Measurements from ENCODE around the gene PPM1A.

Gene PPM1A

DNA sequence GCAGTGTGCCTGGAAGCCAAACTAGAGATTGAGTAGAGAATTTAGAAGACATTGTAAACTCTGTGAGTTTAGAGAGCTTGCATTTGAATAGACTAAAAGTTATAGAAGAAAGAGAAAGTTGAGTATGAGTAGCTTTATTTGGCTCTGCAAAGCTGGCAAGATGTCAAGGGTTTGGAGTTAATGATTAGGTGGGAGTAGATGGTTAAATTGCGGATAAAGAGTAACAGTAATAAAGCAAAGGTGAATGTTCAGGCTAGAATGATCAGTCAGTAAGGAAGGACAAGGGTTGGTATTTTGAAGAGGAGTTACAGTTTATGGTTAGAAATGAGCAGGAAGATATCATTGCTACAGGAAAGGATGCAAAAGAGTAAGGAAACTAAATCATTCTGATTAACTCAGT lies 5.2 kb downstream of the PPM1A start:
- TF ChIP-seq EZH2 (IDR thresholded peaks at IDR 0.05; ENCODE audit: borderline replicate concordance, low read length): no peak
- TF ChIP-seq, protein P1, sequence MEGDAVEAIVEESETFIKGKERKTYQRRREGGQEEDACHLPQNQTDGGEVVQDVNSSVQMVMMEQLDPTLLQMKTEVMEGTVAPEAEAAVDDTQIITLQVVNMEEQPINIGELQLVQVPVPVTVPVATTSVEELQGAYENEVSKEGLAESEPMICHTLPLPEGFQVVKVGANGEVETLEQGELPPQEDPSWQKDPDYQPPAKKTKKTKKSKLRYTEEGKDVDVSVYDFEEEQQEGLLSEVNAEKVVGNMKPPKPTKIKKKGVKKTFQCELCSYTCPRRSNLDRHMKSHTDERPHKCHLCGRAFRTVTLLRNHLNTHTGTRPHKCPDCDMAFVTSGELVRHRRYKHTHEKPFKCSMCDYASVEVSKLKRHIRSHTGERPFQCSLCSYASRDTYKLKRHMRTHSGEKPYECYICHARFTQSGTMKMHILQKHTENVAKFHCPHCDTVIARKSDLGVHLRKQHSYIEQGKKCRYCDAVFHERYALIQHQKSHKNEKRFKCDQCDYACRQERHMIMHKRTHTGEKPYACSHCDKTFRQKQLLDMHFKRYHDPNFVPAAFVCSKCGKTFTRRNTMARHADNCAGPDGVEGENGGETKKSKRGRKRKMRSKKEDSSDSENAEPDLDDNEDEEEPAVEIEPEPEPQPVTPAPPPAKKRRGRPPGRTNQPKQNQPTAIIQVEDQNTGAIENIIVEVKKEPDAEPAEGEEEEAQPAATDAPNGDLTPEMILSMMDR (IDR thresholded peaks at IDR 0.05; ENCODE audit: low read length): no peak
- Histone ChIP-seq H3K79me2 (ENCODE audit: insufficient read depth, low read length) (peaks cover 93% of the 10 kb centered on the region), H3K27me3 (ENCODE audit: insufficient read depth, low read length) (no peaks in the 10 kb centered on the region), H4K20me1 (ENCODE audit: insufficient read depth, low read length) (no peaks in the 10 kb centered on the region), H3K4me3 (ENCODE audit: low read depth, low read length, poor library complexity, severe bottlenecking) (no peak overlapping the region), H2AFZ (ENCODE audit: low read length) (no peak overlapping the region), H3K27ac (ENCODE audit: low read depth, low read length, poor library complexity, severe bottlenecking) (no peak overlapping the region), H3K9me3 (ENCODE audit: low read length) (peaks cover 4% of the 10 kb centered on the region; the same call in 1 of the 2 replicates), H3K9ac (ENCODE audit: low read length) (no peak overlapping the region), H3F3A (ENCODE audit: insufficient read depth, low read length) (no peaks in the 10 kb centered on the region), H3K4me2 (ENCODE audit: low read length) (no peak overlapping the region), H3K36me3 (ENCODE audit: insufficient read depth, low read length) (peaks cover 56% of the 10 kb centered on the region), H3K9me2 (ENCODE audit: low read depth, low read length) (no peaks in the 10 kb centered on the region), H3K4me1 (ENCODE audit: insufficient read depth, low read length, severe bottlenecking) (peaks cover 57% of the 10 kb centered on the region)

DNA sequence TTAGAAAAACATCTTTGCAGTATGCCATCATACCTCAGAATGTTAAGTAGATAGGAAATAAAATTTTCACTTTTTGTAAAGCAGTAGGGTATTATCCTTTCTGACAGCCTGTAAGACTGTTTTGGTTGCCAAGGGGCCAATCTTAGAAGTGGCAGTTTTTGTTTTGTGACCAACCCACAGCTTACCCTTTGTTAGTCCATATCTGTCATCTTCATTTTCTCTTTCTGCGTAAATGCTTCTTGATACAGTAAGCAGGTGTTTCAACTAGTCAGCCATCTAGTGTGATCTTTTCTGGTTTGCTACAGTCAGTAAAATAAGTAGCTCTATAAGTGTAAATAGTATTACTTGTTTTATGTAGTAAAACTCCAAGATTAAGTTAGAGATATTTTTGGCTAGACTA lies 8.8 kb downstream of the PPM1A start:
- Histone ChIP-seq H3K4me1 (ENCODE audit: insufficient read depth, low read length, severe bottlenecking) (peaks cover 49% of the 10 kb centered on the region), H3K27ac (ENCODE audit: low read depth, low read length, poor library complexity, severe bottlenecking) (no peak overlapping the region), H3K79me2 (ENCODE audit: insufficient read depth, low read length) (peaks cover 99% of the 10 kb centered on the region), H3K4me3 (ENCODE audit: low read depth, low read length, poor library complexity, severe bottlenecking) (no peak overlapping the region), H3K9me3 (ENCODE audit: low read length) (peaks cover 8% of the 10 kb centered on the region; the same call in 1 of the 2 replicates), H3K9me2 (ENCODE audit: low read depth, low read length) (no peaks in the 10 kb centered on the region), H4K20me1 (ENCODE audit: insufficient read depth, low read length) (no peaks in the 10 kb centered on the region), H3K4me2 (ENCODE audit: low read length) (no peak overlapping the region), H3K36me3 (ENCODE audit: insufficient read depth, low read length) (peaks cover 64% of the 10 kb centered on the region), H3F3A (ENCODE audit: insufficient read depth, low read length) (no peaks in the 10 kb centered on the region), H2AFZ (ENCODE audit: low read length) (no peak overlapping the region), H3K9ac (ENCODE audit: low read length) (no peak overlapping the region), H3K27me3 (ENCODE audit: insufficient read depth, low read length) (no peaks in the 10 kb centered on the region)
- TF ChIP-seq, protein P1 (IDR thresholded peaks at IDR 0.05; ENCODE audit: low read length): no peak
- TF ChIP-seq EZH2 (IDR thresholded peaks at IDR 0.05; ENCODE audit: borderline replicate concordance, low read length): no peak

DNA sequence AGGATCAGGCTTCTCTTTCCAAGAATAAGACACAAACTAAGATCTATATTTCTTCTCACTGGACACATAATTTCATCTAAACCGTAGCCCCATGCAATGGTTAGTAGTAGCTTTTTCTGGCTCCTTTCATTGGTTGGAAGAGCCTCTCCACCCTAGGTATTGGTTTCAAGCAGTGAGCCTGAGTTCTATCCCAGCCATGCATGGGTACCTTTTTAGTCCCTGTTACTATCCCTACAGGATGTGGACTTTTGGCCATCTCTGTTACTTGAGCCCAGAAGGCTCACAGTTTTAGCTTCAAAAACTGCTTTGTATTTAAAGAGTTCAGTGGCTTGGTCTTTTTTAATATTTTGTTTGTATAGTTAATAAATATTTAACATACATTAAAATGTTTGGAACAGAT lies 16.1 kb downstream of the PPM1A start:
- Histone ChIP-seq H3K79me2 (ENCODE audit: insufficient read depth, low read length) (peaks cover 100% of the 10 kb centered on the region), H3K27me3 (ENCODE audit: insufficient read depth, low read length) (no peaks in the 10 kb centered on the region), H3K9me2 (ENCODE audit: low read depth, low read length) (no peaks in the 10 kb centered on the region), H3F3A (ENCODE audit: insufficient read depth, low read length) (no peaks in the 10 kb centered on the region), H3K27ac (ENCODE audit: low read depth, low read length, poor library complexity, severe bottlenecking) (no peak overlapping the region), H3K4me3 (ENCODE audit: low read depth, low read length, poor library complexity, severe bottlenecking) (no peak overlapping the region), H3K36me3 (ENCODE audit: insufficient read depth, low read length) (peaks cover 60% of the 10 kb centered on the region), H3K4me1 (ENCODE audit: insufficient read depth, low read length, severe bottlenecking) (peaks cover 9% of the 10 kb centered on the region), H3K4me2 (ENCODE audit: low read length) (no peak overlapping the region), H2AFZ (ENCODE audit: low read length) (no peak overlapping the region), H3K9me3 (ENCODE audit: low read length) (0 out of 2 replicates have a peak, but pooled peaks cover 6% of the 10 kb centered on the region), H3K9ac (ENCODE audit: low read length) (no peak overlapping the region), H4K20me1 (ENCODE audit: insufficient read depth, low read length) (no peaks in the 10 kb centered on the region)
- TF ChIP-seq EZH2 (IDR thresholded peaks at IDR 0.05; ENCODE audit: borderline replicate concordance, low read length): no peak
- TF ChIP-seq, protein P1 (IDR thresholded peaks at IDR 0.05; ENCODE audit: low read length): no peak

Data from OCI-LY1 (cell line).